GM19397 (cell line): ENCODE measurements around the gene TRIP11.
"Not testable (repeated sequence)": the region's sequence is repeated elsewhere in the genome, so short reads cannot be mapped to it uniquely, and the experiment has no call there.

Source experiments
- ATAC-seq: cut with Tn5 transposase; IDR thresholded peaks from one replicate; pipeline ENCODE4 v1.9.1; 2021; ENCODE audit warnings: mild to moderate bottlenecking, moderate library complexity; ENCODE audit not compliant: unreplicated experiment

TRIP11 gene

DNA sequence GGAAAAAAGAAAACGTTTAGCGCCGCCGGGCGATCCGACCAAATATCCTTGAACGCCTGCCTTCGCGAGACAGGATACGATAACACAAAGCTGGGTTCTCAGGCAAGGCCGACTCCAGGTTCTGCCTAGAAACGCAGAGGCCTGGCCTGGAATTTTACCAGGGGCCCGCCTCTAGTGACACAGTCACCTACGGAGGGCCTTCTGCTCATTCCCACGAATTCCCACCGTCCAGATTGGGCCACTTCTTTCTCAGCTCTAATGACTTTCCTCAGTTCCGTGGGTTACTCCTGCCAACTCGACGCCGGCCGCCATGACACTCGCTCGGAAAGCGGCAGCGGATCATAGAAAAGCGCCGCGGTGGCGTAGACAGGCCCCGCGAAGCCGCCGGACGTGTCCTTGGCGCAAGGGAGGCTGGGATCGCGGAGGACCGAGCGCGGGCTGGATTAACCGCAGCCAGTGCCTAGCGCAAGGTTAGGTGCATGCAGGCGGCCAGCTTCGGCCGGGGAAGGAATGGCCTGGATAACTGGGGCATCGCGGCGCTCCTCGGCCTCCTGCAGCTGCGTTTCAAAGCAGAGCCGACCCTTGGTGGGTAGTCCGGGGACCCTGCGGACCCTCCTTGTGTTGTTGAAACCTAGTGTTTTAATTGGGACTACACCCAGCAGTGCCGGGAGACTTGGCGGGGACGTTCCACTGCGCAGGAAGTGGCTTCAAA, at the start of gene TRIP11:
Gene TRIP11, minus strand, starts transcription at position 341 of the 712 bp plus-strand sequence. CDS start 374 bp downstream, outside the sequence.
- peak; percentile 97 for ATAC-seq

DNA sequence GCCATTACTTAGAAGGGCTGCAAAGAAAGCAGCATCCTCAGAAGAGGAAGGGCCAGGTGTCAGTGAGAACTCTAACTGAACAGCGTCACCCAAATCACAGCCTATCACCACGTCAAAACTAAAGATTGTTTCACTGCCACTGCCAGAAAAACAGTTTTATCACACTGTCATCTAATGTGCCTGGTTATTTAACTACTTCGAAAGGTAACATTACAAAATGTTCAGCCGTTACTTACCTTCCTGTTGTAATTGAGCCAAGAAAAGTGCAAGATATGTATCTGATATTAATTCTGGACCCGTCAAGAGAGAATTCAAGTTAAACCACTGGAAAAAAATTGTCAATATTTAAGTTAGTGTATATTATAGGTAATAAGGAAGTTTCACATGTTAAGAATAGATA, 48.6 kb upstream of the TRIP11 start:
- no peak for ATAC-seq

DNA sequence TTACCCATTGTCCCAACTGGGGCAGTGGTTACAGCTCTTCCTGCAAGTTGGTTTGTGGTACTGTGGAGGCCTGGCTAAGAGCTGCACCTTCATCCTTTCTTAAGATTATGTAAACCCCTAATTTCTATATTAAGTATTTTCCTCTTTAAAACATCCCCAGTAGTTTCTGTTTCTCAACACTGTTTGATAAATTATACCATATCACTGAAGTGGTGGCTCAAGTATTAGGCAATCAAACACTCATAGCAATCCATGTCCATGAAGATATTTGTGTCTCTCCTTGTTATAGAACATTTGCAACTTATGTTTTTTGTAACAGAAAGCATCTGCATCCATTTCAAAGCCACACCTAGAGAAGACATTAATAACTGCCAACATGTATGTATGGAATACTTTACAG, 34.7 kb upstream of the TRIP11 start:
- no peak for ATAC-seq

DNA sequence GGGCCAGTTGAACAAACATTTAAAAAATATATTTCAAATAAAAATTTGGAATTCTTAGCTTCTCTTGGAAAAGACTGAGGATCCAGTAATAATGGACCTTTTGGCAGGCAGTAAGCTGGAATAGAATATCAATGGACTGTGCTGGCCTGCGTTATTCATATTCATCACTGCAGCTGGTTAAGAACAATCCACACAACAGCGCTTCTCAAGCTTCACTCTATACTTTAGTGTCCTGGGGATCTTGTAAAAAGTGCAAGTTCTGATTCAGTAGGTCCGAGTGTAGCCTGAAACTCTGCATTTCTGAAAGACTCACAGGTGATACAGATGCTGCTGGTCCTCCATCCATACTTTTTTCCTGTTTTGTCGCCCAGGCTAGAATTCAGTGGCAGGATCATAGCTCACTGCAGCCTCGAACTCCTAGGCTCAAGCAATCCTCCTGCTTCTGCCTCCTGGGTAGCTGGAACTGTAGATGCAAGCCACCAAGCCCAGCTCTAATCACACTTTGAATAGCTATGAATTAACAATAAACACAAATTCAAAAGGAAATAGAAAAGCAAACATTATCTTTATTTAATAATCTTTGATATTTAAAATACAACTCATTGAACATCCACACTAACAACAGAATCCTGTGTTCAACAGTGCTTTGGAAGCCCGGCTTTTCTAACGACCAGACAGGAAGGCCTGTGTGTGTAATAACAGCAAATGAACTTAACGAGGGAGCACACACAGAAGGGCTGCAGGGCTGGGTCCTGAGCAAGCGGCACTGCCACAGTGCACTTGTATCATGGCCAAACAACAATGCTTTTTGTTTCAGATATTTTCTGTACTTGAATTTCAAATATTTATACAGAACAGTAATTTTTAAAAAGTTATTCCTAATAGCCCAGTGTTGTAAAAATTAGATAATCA, 18.4 kb upstream of the TRIP11 start:
- ATAC-seq, result no peak

DNA sequence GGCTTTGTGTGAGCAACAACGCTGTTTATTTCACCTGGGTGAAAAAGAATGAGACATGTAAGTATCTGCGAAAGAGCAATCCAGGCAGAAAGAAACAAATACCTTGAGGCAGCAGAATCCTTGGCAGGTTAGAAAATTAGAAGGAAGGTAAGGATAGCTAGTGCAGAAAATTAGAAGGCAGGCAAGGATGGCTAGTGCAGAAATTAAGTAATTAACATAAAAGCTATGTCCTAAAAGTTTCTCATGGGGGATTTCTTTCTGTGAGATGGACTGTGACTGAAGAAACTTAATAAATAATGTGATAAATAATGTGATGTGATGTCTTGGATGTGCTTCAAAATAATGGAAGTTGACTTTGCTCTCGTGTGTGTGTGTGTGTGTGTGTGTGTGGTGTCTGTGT, 9.9 kb upstream of the TRIP11 start:
- no peak for ATAC-seq

DNA sequence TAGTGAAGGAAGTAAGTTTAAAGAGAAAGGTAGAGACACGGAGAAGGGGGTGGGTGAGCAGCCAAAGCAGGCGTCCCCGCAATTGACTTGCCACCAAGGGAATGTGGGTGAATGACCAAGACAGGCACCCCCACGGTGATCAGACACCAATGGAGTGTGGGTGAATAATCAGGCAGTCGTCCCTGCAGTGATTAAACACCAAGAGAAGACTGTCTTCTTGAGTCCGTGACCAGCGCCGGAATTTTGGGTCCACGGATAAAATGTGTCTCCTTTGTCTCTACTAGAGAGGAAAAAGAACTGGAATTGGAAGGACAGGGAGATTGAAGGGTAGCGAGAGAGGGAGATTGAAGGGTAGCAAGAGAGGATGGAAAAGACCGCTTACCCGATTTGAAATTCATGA, 9.4 kb upstream of the TRIP11 start:
- not testable (repeated sequence) for ATAC-seq

DNA sequence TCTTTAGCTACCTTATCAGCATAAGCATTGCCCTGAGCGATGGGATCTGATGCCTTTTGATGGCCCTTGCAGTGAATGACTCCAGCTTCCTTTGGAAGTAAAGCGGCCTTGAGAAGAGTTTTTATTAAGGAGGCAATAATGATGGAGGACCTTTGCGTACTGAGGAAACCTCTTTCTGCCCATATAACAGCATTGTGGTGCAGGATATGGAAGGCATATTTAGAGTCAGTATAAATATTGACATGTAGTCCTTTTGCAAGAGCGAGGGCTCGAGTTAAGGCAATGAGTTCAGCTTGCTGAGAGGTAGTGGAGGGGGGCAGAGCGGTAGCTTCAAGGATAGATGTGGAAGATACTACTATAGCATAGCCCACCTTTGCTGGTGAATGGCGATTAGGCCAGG, 6.0 kb upstream of the TRIP11 start:
- ATAC-seq, result not testable (repeated sequence)

DNA sequence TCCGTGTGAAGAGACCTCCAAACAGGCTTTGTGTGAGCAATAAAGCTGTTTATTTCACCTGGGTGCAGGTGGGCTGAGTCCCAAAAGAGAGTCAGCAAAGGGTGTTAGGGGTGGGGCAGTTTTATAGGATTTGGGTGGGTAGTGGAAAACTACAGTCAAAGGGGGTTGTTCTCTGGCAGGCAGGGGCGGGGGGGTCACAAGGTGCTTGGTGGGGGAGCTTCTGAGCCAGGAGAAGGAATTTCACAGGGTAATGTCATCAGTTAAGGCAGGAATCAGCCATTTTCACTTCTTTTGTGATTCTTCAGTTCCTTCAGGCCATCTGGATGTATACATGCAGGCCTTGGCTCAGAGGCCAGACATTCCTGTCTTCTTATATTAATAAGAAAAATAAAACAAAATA, 1.9 kb upstream of the TRIP11 start:
- not testable (repeated sequence) for ATAC-seq

DNA sequence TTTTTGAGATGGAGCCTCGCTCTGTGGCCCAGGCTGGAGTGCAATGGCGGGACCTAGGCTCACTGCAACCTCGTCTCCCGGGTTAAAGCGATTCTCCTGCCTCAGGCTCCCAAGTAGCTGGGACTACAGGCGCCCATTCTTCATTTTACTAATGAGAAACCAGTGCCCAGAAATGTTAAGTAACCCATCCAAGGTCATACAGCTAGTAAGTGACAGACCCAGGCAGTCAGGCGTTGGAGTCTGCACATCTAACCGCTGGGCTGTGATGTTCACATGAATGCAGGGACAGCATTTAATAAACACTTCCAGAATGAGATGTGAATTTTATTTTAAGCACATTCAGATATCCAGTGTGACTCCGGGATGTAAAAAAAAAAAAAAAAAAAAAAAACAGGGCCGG, 1.3 kb upstream of the TRIP11 start:
- ATAC-seq, result no peak

DNA sequence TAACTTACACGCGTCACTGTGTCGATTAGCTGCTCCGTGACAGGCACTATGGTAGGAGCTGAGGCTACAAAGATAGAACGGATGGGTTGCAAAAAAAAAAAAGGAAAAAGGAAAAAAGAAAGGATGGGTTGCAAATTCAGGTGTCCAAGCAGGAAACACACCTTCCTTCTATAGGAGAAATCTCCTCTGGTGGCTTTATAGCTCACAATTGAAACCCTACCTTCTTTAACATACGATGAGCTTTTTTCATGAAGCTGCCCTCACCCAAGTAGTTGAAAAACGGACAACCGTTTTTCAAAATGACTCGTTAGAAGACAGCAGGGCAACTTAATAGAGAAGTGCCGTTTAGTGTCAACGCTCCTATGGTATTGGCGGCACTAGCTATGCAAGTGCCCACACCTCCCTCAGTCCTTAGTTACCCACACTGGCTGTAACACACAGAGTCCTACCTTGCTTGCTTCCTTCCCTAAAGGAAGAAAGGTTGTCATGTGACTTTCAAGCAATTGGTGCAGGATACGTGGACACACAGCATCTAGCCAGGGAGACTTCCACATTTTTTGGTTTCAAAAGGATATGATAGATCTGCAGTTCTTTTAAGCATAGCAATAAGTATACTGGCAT, 682 bp upstream of the TRIP11 start:
- ATAC-seq, result peak; percentile 9

DNA sequence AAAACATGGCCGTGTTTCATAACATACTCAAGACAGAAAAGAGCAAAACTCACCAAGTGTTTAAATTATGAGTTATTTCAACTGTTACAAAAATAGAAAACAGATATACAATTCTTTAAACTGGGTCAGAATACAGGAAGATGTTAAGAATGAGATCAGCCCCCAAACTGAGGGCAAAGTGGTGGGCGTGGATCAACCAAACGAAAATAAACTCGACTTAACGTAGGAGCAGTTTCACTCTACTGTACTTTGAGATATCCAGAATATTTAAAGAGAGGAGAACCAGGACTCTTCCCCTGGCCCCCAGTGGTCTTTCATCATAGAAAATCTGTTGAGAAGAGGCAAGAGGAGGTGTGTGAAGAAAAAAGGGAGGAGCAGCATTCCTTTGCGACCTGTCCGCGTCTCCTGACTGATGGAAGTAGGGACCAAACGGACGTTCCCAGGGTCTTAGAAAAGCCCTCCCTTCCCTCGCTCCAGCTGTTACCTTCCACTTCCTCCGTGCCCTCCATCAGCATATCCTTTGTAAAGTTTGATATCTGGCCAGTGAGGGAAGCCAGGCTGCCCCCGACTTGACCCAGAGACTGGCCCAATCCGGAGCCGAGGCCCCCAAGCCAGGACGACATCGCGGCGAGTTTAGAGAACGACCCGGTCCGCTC, 668 bp downstream of the TRIP11 start:
- peak; percentile 10 for ATAC-seq

DNA sequence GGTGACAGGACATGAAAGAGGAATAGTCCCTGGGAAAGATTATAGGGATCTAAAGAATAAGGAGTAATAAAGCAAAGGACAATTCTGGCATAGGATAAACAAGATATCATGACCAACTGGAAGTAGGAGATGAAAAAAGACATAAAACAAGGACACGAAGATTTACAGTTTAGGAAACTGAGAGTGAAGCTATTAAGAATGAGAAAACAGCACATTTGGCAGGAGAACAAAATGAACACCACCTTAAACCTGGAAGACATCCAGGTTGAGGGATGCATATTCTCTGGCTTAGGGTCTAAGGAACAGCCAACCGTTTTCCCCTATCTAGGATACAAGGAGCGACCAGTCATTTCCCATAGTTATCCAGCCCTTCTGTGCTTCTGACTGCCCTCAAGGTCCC, 1.9 kb downstream of the TRIP11 start:
- ATAC-seq, result no peak

DNA sequence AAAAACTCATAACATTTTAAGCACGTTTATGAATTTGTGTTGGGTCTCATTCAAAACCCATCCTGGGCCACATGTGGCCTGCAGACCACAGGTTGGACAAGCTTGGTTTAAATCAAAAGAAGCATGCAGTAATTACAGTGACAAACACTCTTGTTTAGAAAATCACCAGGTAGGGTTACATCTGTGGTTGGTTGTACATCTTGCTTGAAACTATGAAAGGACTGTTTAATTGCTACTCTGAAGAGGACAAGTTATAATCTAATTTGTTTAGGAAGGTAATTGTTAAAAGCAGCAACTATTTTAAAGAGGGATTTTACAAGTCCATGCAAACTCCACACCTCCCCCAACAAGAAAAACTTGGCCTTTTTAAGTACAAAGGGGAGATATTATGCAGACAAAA, 4.0 kb downstream of the TRIP11 start:
- no peak for ATAC-seq

DNA sequence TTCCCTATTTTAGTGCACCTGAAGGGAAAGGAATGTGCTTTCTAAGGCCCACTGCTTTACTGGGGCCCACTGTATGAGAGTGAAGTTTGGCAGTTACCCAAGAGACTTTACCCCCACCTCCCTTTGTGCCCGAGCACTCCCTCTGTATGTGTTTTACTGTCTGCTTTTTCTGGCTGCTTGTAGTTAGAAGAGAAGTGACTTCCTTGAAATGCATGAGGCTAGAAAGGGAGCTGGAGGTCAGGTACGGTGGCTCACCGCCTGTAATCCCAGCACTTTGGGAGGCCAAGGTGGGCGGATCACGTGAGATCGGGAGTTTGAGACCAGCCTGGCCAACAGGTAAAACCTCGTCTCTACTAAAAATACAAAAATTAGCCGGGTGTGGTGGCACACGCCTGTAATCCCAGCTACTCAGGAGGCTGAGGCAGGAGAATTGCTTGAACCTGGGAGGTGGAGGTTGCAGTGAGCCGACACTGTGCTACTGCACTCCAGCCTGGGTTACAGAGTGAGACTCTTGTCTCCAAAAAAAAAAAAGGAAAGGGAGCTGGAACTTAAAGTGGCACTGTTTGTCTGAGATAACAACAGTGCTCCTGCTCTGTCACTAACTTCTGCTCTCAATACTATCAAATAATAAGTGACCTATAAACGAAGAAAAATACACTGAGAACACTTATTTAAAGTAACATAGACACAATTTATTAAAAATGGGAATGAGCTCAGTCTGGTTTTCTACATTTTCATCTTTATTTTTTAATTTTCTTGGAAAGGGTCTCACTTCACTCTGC, 5.8 kb downstream of the TRIP11 start:
- no peak for ATAC-seq

DNA sequence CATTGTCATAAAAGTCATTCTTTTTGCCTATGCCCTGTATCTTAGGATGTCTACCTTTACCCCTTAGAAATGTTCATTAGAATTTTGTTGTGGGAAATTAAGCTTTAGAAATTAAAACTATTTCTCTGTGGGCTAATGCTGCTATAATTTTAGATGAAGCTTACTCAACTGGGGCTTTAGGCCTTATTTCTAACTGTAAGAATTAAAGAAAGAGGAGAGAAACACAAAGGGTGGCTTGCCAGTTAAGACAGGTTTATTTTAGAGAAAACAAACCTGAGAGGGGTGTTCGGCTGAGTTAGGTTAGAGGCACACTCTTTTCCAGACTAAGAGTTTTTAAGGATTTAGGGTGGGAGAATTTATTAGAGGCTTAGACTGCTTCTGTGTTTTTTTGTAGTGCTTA, 6.4 kb downstream of the TRIP11 start:
- no peak for ATAC-seq

DNA sequence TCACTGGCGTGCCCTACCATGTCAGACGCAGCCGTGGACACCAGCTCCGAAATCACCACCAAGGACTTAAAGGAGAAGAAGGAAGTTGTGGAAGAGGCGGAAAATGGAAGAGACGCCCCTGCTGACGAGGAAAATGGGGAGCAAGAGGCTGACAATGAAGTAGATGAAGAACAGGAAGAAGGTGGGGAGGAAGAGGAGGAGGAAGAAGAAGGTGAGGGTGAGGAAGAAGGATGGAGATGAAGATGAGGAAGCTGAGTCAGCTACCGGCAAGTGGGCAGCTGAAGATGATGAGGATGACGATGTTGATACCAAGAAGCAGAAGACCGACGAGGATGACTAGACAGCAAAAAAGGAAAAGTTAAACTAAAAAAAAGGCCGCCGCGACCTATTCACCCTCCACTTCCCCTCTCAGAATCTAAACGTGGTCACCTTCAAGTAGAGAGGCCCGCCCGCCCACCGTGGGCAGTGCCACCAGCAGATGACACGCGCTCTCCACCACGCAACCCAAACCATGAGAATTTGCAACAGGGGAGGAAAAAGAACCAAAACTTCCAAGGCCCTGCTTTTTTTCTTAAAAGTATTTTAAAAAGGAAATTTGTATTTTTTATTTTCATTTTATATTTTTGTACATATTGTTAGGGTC, 13.2 kb downstream of the TRIP11 start:
- ATAC-seq, result no peak

DNA sequence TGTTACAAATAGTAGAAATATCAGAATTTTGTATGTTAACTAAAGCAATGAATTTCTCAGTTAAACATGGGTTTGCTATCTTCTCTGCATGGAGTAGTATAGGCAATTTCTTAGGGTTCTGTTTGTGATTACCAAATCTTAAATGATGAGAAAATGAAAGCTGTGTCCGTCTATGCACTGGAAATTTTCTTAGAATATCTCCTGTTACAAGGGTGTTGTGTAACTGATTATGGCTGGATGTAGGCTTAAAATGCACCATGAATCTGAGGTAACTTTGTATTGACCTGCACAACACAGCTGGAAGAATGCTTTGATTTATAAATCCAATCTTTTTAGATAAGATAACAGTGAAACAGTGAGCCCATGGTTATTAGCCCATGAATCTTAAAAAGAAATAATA, 17.8 kb downstream of the TRIP11 start:
- ATAC-seq, result no peak

DNA sequence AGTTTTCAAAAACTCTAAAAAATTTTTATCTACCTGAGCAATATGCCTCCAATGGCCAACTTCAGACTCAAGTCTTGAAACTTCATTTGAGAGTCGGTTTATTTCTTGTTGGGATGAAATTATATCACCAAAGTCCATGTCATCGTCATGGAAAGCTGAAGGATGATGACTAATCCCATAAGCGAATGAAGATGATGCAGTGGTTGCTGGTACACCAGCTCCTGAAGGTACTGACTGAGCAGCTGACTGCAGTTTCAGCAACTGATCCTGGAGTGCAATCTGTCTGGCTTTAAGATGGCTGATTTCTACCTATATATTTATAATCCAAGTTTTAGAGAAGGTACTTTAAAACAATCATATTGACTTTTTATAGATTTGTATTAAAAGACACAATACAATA, 18.3 kb downstream of the TRIP11 start:
- ATAC-seq, result no peak

DNA sequence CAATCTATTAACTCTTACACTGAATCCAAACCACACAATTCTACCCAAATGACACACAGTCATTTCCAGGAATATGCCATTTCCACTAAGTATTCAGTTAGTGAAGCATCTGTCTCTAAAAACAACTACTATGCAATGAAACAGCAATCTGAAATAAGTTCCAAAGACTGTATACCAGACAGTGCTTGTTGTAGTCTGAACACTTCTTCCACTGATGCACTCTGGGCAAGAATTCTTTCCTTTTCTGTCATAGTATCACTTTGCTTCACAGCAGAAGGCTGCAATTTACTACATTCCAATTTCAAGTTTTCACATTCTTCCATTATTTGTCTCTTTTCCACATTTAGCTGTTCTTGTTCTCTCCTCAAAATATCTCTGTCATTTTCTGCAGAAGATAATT, 25.8 kb downstream of the TRIP11 start:
- no peak for ATAC-seq
